HepG2 (cell line): Measurements from ENCODE around the gene B4GALT2.

Source experiments
- ATF6 ChIP-seq: sonication (generic); formaldehyde crosslinking; conservative IDR thresholded peaks from 2 replicates; pipeline ENCODE4 v1.4.0; 2020; ENCODE audit warnings: missing genetic modification reagents
- CAMTA2 ChIP-seq: sonication (generic); formaldehyde crosslinking; IDR thresholded peaks from 2 replicates; pipeline ENCODE4 v1.4.0; 2020; ENCODE audit warnings: mild to moderate bottlenecking, missing genetic modification reagents, borderline replicate concordance
- CBX5 ChIP-seq: sonication (generic); formaldehyde crosslinking; IDR thresholded peaks from 2 replicates; pipeline ENCODE4 v1.4.0; 2020; ENCODE audit warnings: missing genetic modification reagents, borderline replicate concordance
- CREB1 ChIP-seq, 2 experiments: fragments of 450-650 bp in 1 of 2; IDR thresholded peaks; 2 replicates each; pipeline ENCODE4 v1.6.1; 2016 to 2017; ENCODE audit warnings: control low read depth in 1 of 2, mild to moderate bottlenecking in 1 of 2, missing compliant biosample characterization in 1 of 2, missing genetic modification characterization in 1 of 2
- CTCF ChIP-seq: sonication (generic); formaldehyde crosslinking; IDR thresholded peaks from 2 replicates; pipeline ENCODE4 v1.5.0; 2020; ENCODE audit warnings: mild to moderate bottlenecking, missing genetic modification reagents, moderate library complexity
- EZH2 ChIP-seq: conservative IDR thresholded peaks from 2 replicates; pipeline ENCODE4 v1.6.1; 2012; ENCODE audit warnings: mild to moderate bottlenecking, low read depth, low read length, moderate library complexity
- HMG20A ChIP-seq: IDR thresholded peaks from 2 replicates; pipeline ENCODE4 v1.6.1; 2016; ENCODE audit warnings: borderline replicate concordance
- RBFOX2 ChIP-seq: fragments of 200-400 bp; formaldehyde crosslinking; IDR thresholded peaks from 2 replicates; pipeline ENCODE4 v1.6.1; 2017; ENCODE audit warnings: low read depth, mild to moderate bottlenecking, low read length
- SP1 ChIP-seq, 2 experiments: fragments of 450-650 bp in 1 of 2; sonication (generic) in 1 of 2; formaldehyde crosslinking in 1 of 2; IDR thresholded peaks; 2 replicates each; pipeline versions ENCODE4 v1.4.0 to v1.6.1; 2016 to 2020; ENCODE audit warnings: missing genetic modification reagents in 1 of 2
- SP2 ChIP-seq: sonication (generic); formaldehyde crosslinking; IDR thresholded peaks from 2 replicates; pipeline ENCODE4 v1.5.1; 2020; ENCODE audit warnings: mild to moderate bottlenecking, missing genetic modification reagents
- ZBTB7A ChIP-seq: sonication (generic); formaldehyde crosslinking; IDR thresholded peaks from 2 replicates; pipeline ENCODE4 v1.8.0; 2022; ENCODE audit warnings: mild to moderate bottlenecking, missing genetic modification reagents
- ZFP1 ChIP-seq: IDR thresholded peaks from 2 replicates; pipeline ENCODE4 v1.6.1; 2016
- ZNF333 ChIP-seq: sonication (generic); formaldehyde crosslinking; IDR thresholded peaks from 2 replicates; pipeline ENCODE4 v1.4.0; 2020; ENCODE audit warnings: mild to moderate bottlenecking, missing genetic modification reagents, borderline replicate concordance
- TF ChIP-seq, protein P1 (sequence below): sonication (generic); formaldehyde crosslinking; IDR thresholded peaks from 2 replicates; pipeline ENCODE4 v1.5.1; 2020; ENCODE audit warnings: missing genetic modification reagents, mild to moderate bottlenecking, borderline replicate concordance

DNA sequence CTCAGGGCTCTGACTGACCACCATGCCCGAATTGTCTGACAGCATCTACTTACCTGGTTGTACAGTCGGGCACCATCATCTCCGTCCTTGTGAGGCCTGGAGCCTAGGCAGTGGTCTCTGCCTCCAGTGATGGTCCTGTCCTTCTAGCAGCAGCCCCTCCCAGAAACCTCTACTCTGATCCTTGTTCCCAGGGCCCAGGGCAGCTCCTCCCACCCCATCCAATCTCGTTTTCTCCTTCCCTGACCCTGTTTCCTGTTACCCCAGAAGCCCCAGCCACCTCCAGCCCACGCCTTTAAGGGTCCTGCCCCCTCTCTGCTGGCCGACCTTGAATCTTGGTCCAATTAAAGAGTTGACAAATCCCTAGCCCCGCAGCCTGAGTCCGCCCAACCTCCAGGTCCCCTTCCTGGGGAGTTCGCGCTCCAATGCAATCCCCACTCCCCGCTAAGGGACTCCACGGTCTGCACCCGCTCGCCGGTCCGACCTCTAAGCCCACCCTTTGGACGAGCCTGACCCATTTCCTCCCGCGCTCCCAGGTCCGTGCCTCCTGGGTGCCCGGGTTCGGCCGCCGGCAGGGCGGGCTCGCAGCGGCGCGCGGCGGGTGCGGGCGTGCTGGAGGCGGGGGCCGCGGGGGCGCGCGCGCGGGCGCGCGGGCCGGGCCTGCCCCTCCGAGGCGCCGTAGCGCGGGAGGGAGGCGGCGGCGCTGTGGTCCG, at the start of gene B4GALT2:
- TF ChIP-seq CBX5 (CRISPR knock-in tag) (no peak), HMG20A (CRISPR knock-in tag) (no peak), CREB1 (IDR thresholded peaks at IDR 0.05) (no peak), CREB1 (CRISPR knock-in tag; IDR thresholded peaks at IDR 0.05) (peak; percentile 18; the same call in 1 of the 2 replicates), SP1 (IDR thresholded peaks at IDR 0.05) (no peak), SP1 (CRISPR knock-in tag; IDR thresholded peaks at IDR 0.05) (no peak), CTCF (CRISPR knock-in tag) (no peak), EZH2 (no peak), CAMTA2 (no peak), ATF6 (CRISPR knock-in tag) (no peak), ZNF333 (CRISPR knock-in tag) (no peak), ZBTB7A (CRISPR knock-in tag) (no peak), SP2 (CRISPR knock-in tag) (no peak), RBFOX2 (peak; percentile 50; the same call in 1 of the 2 replicates), ZFP1 (CRISPR knock-in tag) (no peak)
- TF ChIP-seq, protein P1, sequence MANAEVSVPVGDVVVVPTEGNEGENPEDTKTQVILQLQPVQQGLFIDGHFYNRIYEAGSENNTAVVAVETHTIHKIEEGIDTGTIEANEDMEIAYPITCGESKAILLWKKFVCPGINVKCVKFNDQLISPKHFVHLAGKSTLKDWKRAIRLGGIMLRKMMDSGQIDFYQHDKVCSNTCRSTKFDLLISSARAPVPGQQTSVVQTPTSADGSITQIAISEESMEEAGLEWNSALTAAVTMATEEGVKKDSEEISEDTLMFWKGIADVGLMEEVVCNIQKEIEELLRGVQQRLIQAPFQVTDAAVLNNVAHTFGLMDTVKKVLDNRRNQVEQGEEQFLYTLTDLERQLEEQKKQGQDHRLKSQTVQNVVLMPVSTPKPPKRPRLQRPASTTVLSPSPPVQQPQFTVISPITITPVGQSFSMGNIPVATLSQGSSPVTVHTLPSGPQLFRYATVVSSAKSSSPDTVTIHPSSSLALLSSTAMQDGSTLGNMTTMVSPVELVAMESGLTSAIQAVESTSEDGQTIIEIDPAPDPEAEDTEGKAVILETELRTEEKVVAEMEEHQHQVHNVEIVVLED (CRISPR knock-in tag): peak; percentile 37; the same call in 1 of the 2 replicates
